Cardiac muscle cell (in vitro differentiated cells and primary cell): Measurements from ENCODE around the gene ADGRA1. TPM values are rescaled to one million over a fixed set of nuclear protein-coding genes. Genes with fewer than 3 reads are reported as not detected.
"Not testable (repeated sequence)": the region's sequence is repeated elsewhere in the genome, so short reads cannot be mapped to it uniquely, and the experiment has no call there.

Experiments used
- DNase-seq, 2 donors: peaks; one replicate each; pipeline versions ENCODE4 v3.0.0 to v3.0.0-alpha.2; 2010 to 2017; ENCODE audit warnings: low read depth in 1 of 2, low spot score in 1 of 2
- H3K27ac ChIP-seq: fragments of 200-600 bp; sonication (generic); 2 replicates; pipeline ENCODE4 v1.5.1; 2016
- H3K27me3 ChIP-seq: fragments of 200-600 bp; sonication (generic); 2 replicates; pipeline ENCODE4 v1.6.0; 2016; ENCODE audit warnings: control low read depth
- H3K36me3 ChIP-seq: fragments of 200-600 bp; sonication (generic); 2 replicates; pipeline ENCODE4 v1.5.1; 2016; ENCODE audit warnings: control low read depth
- H3K4me1 ChIP-seq: fragments of 200-600 bp; sonication (generic); 2 replicates; pipeline ENCODE4 v1.8.1; 2017; ENCODE audit warnings: low read depth, mild to moderate bottlenecking, mixed run types
- H3K4me3 ChIP-seq: fragments of 200-600 bp; sonication (generic); 2 replicates; pipeline ENCODE4 v1.5.1; 2016; ENCODE audit warnings: mild to moderate bottlenecking
- H3K9me3 ChIP-seq: fragments of 200-600 bp; sonication (generic); 2 replicates; pipeline ENCODE4 v1.5.1; 2017; ENCODE audit warnings: low read depth, mild to moderate bottlenecking, control low read depth
- polyA plus RNA-seq: library from polyadenylated mRNA; unstranded; fragments of >200 nt; fragmentation: Nextera tagmentation; extraction: Ambion mirVana; gene quantifications from 2 replicates; pipeline ENCODE4 v1.2.1, GENCODE V29; 2016
- total RNA-seq: library from RNA; depleted of rRNA; stranded (reverse); fragments of >200 nt; gene quantifications from 2 replicates; pipeline ENCODE4 v1.2.3, GENCODE V29; 2016
- TF ChIP-seq, protein P1 (sequence below): IDR thresholded peaks from 2 replicates; pipeline ENCODE4 v1.5.1; 2012; ENCODE audit warnings: low read depth, mild to moderate bottlenecking, low read length

Gene ADGRA1
- total and polyA plus RNA-seq, 2 experiments from 2014 or later: 0.24 to 0.67 TPM

DNA sequence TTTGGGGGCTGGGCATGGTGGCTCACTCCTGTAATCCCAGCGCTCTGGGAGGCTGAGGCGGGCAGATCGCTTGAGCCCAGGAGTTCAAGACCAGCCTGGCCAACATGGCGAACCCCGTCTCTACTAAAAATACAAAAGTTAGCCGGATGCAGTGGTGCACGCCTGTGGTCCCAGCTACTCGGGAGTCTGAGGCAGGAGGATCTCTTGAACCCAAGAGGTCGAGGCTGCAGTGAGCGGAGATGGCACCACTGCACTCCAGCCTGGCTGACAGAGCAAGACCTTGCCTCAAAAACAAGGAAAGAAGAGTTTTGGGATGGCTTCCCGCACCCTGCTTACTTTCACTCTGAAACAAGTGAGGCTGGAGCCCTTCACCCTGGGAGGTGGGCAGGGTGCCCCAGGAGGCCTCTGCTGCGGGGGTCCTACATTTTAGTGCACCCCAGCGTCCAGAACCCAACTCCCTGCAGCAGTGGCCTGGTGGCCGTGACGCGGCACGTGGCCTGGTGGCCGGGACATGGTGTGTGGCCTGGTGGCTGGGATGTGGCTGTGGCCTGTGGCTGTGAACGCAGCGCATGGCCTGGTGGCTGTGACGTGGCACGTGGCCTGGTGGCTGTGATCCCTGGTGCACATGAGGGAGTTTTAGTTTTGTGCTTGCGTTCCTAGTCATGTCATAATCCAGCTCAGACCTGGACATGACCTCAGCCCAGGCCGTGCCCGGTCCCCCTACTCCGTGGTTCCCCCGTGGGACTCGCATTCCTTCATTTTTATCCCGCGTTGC lies 81.6 kb downstream of the ADGRA1 start:
- H3K36me3 ChIP-seq: no peaks in the 10 kb centered on the region
- DNase-seq: no peak
- H3K4me3 ChIP-seq: no peak overlapping the region
- no peaks in the 10 kb centered on the region for H3K27me3 ChIP-seq
- H3K4me1 ChIP-seq: no peaks in the 10 kb centered on the region
- TF ChIP-seq, protein P1, sequence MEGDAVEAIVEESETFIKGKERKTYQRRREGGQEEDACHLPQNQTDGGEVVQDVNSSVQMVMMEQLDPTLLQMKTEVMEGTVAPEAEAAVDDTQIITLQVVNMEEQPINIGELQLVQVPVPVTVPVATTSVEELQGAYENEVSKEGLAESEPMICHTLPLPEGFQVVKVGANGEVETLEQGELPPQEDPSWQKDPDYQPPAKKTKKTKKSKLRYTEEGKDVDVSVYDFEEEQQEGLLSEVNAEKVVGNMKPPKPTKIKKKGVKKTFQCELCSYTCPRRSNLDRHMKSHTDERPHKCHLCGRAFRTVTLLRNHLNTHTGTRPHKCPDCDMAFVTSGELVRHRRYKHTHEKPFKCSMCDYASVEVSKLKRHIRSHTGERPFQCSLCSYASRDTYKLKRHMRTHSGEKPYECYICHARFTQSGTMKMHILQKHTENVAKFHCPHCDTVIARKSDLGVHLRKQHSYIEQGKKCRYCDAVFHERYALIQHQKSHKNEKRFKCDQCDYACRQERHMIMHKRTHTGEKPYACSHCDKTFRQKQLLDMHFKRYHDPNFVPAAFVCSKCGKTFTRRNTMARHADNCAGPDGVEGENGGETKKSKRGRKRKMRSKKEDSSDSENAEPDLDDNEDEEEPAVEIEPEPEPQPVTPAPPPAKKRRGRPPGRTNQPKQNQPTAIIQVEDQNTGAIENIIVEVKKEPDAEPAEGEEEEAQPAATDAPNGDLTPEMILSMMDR: no peak
- no peak overlapping the region for H3K27ac ChIP-seq
- H3K9me3 ChIP-seq: no peaks in the 10 kb centered on the region

DNA sequence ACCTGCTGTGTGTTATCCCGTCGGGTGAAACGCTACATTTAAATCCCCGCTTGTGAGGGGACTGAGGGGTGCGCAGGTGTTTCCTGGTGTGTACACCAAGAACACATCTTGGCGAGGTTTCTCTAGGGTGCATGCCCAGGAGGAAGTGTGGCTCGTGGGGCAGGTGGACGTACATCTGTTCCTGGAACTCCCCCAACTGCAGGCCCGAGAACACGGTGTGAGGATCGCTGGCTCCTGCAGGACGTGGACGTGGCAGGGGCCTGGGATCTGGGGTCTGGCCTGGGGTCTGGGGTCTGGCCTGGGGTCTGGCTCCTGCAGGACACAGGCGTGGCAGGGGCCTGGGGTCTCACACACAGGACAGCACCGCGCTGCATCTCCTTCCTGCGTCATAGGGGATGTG lies 82.4 kb downstream of the ADGRA1 start:
- Histone ChIP-seq H3K27me3 (no peaks in the 10 kb centered on the region), H3K36me3 (no peaks in the 10 kb centered on the region), H3K9me3 (no peaks in the 10 kb centered on the region), H3K4me1 (no peaks in the 10 kb centered on the region), H3K4me3 (no peak overlapping the region), H3K27ac (no peak overlapping the region)
- DNase-seq: no peak
- TF ChIP-seq, protein P1: no peak

DNA sequence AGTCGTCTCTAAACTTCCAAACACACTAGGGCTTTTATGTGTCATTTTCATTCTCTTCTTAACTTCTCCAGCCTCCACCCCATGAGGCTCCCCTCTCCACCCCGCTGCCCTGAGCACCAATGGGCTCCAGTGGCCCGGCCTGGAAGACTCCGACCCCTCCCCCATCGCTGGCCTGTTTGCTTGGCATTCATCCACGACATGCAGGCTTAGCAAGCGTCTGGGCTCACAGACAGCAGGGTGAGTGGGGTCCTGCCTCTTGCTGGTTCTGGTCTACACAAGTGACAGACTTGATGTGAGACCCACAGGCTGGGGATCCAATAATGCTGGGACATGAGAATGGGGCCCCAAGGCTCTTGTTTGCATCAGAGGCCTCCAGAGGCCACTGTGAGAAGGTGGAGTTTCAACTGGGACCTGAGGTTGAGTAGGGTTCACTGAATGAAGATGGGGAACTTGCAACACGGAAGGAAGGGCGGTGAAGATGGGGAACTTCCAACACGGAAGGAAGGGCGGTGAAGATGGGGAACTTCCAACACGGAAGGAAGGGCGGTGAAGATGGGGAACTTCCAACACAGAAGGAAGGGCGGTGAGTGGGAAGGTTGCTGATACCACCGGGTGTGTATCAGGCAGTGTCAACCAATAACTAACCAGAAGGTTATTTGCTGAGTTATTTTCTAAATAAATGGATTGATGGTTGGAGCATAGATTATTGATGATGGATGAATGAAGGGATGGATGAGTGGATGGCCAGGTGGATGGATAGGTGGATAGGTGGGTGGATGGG lies 86.3 kb downstream of the ADGRA1 start:
- no peaks in the 10 kb centered on the region for H3K27me3 ChIP-seq
- TF ChIP-seq, protein P1: no peak
- H3K4me3 ChIP-seq: no peak overlapping the region
- DNase-seq: no peak
- H3K4me1 ChIP-seq: no peaks in the 10 kb centered on the region
- no peaks in the 10 kb centered on the region for H3K9me3 ChIP-seq
- H3K36me3 ChIP-seq: no peaks in the 10 kb centered on the region
- no peak overlapping the region for H3K27ac ChIP-seq

GRCh38 chr10:133174689-133175263 lies 87.1 kb downstream of the ADGRA1 start:
- TF ChIP-seq, protein P1: no peak
- Histone ChIP-seq H3K36me3 (no peaks in the 10 kb centered on the region), H3K4me3 (no peak overlapping the region), H3K9me3 (no peaks in the 10 kb centered on the region), H3K27me3 (no peaks in the 10 kb centered on the region), H3K27ac (no peak overlapping the region), H3K4me1 (no peaks in the 10 kb centered on the region)
- no peak for DNase-seq

DNA sequence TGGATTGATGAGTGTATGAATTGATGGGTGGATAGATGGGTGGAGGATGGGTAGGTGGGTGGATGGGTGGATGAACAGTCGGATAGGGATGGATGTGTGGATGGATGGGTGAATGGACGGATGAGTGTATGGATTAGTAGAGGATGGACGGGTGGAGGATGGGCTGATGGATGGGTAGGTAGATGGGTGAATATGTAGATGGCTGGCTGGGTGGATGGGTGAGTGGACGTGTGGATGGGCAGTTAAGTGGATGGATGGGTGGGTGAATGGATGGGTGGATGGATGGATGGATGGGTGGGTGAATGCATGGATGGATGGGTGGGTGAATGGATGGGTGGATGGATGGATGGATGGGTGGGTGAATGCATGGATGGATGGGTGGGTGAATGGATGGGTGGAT lies 87.9 kb downstream of the ADGRA1 start:
- not testable (repeated sequence) for H3K27ac ChIP-seq, H3K27me3 ChIP-seq, DNase-seq, H3K36me3 ChIP-seq, H3K4me3 ChIP-seq, H3K9me3 ChIP-seq, H3K4me1 ChIP-seq

DNA sequence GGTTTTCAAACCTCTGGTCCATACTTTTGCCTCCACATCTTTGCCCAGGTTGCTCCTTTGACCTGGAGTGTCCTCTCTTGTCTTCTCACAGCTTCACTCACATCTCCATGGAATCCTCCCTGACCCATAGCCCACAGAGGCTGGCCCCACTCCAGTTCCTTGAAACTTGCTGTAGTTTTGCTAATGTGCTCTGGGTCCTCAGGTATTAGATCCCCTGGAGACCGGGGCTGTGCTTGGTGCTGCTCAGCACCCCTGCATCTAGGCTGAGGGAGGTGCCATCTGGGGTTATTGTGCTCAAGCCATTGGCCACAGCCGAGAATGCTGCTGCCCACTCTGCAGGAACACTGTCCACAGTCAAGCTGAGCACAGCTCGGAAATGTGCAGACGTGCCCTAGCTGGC lies 88.8 kb downstream of the ADGRA1 start:
- no peaks in the 10 kb centered on the region for H3K27me3 ChIP-seq
- TF ChIP-seq, protein P1: no peak
- DNase-seq: no peak

More for the DNA sequence above, 88.8 kb downstream of the ADGRA1 start:
- H3K36me3 ChIP-seq: no peaks in the 10 kb centered on the region
- H3K4me1 ChIP-seq: no peaks in the 10 kb centered on the region
- H3K27ac ChIP-seq: no peak overlapping the region
- no peaks in the 10 kb centered on the region for H3K9me3 ChIP-seq
- H3K4me3 ChIP-seq: no peak overlapping the region
